A549 (cell line): ENCODE results near the gene TFDP3. TPM values are rescaled to one million over a fixed set of nuclear protein-coding genes. Genes with fewer than 3 reads are reported as not detected.

Source experiments
- ATAC-seq, 2 experiments: fragments of 200-7000 bp in 1 of 2; fragments of >200 bp in 1 of 2; cut with Nextera tagmentation in 1 of 2; cut with Tn5 transposase in 1 of 2; 3 replicates each; pipeline versions ENCODE4 v1.8.0 to v1.9.1; 2018 to 2020; ENCODE audit warnings: mild to moderate bottlenecking in 1 of 2, moderate library complexity in 1 of 2
- CTCF ChIA-PET: fragments of 300-600 bp; sonication (Branson Sonifier 250); formaldehyde crosslinking; extraction: SDS; loops from one replicate; lab custom pipeline; 2021; ENCODE audit warnings: antibody characterized with exemption, inconsistent platforms; lab: Yijun Ruan, JAX
- POLR2A ChIA-PET: fragments of 350-600 bp; formaldehyde crosslinking; extraction: SDS; loops from one replicate; lab custom pipeline; 2021; ENCODE audit warnings: antibody characterized with exemption, inconsistent platforms; lab: Yijun Ruan, JAX
- DNase-seq, 2 experiments: peaks; one replicate each; pipeline versions ENCODE4 v3.0.0 to v3.0.0-alpha.2; 2011 to 2016; ENCODE audit warnings: low read depth in 1 of 2, low spot score in 1 of 2
- FAIRE-seq: peaks from 2 replicates; lab custom pipeline; 2011; peaks lifted over from hg19 to GRCh38; lab: Jason Lieb, UNC
- H3K27ac ChIP-seq, 2 experiments: fragments of >200 bp; sonication (Bioruptor Twin); formaldehyde crosslinking; 3 replicates each; pipeline ENCODE4 v1.5.1; 2016 to 2017
- H3K4me1 ChIP-seq: fragments of >200 bp; sonication (Bioruptor Twin); formaldehyde crosslinking; 3 replicates; pipeline ENCODE4 v1.6.1; 2016
- H3K4me2 ChIP-seq: fragments of >200 bp; sonication (Bioruptor Twin); formaldehyde crosslinking; 3 replicates; pipeline ENCODE4 v1.6.1; 2016
- H3K4me3 ChIP-seq: fragments of >200 bp; sonication (Bioruptor Twin); formaldehyde crosslinking; 3 replicates; pipeline ENCODE4 v1.5.1; 2016
- H3K9me3 ChIP-seq: fragments of >200 bp; sonication (Bioruptor Twin); formaldehyde crosslinking; 3 replicates; pipeline ENCODE4 v1.6.1; 2016
- ATOH8 ChIP-seq: fragments of 250-450 bp; sonication (Bioruptor Pico); IDR thresholded peaks from 2 replicates; pipeline ENCODE4 v1.5.0; 2020; ENCODE audit warnings: low read depth, mild to moderate bottlenecking, moderate library complexity
- BCL3 ChIP-seq: fragments of >200 bp; sonication (Bioruptor Twin); formaldehyde crosslinking; IDR thresholded peaks from 3 replicates; pipeline ENCODE4 v1.6.1; 2016
- CEBPB ChIP-seq, 2 experiments: fragments of >200 bp in 1 of 2; sonication (Bioruptor Twin) in 1 of 2; formaldehyde crosslinking in 1 of 2; IDR thresholded peaks; 2 replicates each; pipeline ENCODE4 v1.6.1; 2012 to 2016
- CTCF ChIP-seq: fragments of >200 bp; sonication (Bioruptor Twin); formaldehyde crosslinking; IDR thresholded peaks from 3 replicates; pipeline ENCODE4 v1.5.1; 2016
- EHF ChIP-seq: fragments of 250-450 bp; sonication (Bioruptor Pico); IDR thresholded peaks from 2 replicates; pipeline ENCODE4 v1.5.0; 2020; ENCODE audit warnings: mild to moderate bottlenecking
- ELK1 ChIP-seq: fragments of 150-350 bp; IDR thresholded peaks from 2 replicates; pipeline ENCODE4 v1.6.1; 2014; ENCODE audit warnings: low read depth, mild to moderate bottlenecking, low read length
- EP300 ChIP-seq, 2 experiments: fragments of >200 bp; sonication (Bioruptor Twin); formaldehyde crosslinking; IDR thresholded peaks; 2 replicates in 1 of 2; 3 replicates in 1 of 2; pipeline ENCODE4 v1.6.1; 2016 to 2017
- FOXS1 ChIP-seq: fragments of 250-450 bp; sonication (Bioruptor Pico); IDR thresholded peaks from 2 replicates; pipeline ENCODE4 v1.5.0; 2020; ENCODE audit warnings: mild to moderate bottlenecking, moderate library complexity
- GATA3 ChIP-seq: IDR thresholded peaks from 2 replicates; pipeline ENCODE4 v1.6.1; 2012; ENCODE audit warnings: borderline replicate concordance
- HES2 ChIP-seq: fragments of >200 bp; sonication (Bioruptor Twin); formaldehyde crosslinking; IDR thresholded peaks from 2 replicates; pipeline ENCODE4 v1.6.1; 2016
- HMGXB4 ChIP-seq: fragments of 250-450 bp; sonication (Bioruptor Pico); IDR thresholded peaks from 2 replicates; pipeline ENCODE4 v1.5.0; 2021; ENCODE audit warnings: mild to moderate bottlenecking, moderate library complexity, borderline replicate concordance
- HOXA7 ChIP-seq: fragments of 250-450 bp; sonication (Bioruptor Pico); IDR thresholded peaks from 2 replicates; pipeline ENCODE4 v1.5.0; 2020; ENCODE audit warnings: mild to moderate bottlenecking, moderate library complexity
- JUNB ChIP-seq: fragments of >200 bp; sonication (Bioruptor Twin); formaldehyde crosslinking; IDR thresholded peaks from 2 replicates; pipeline ENCODE4 v1.6.1; 2016
- KDM1A ChIP-seq: fragments of 200-600 bp; sonication (generic); IDR thresholded peaks from 2 replicates; pipeline ENCODE4 v1.6.1; 2016; ENCODE audit warnings: low read depth, mild to moderate bottlenecking
- MAZ ChIP-seq: fragments of 150-350 bp; IDR thresholded peaks from 2 replicates; pipeline ENCODE4 v1.6.1; 2014; ENCODE audit warnings: antibody characterized with exemption, low read depth, low read length, borderline replicate concordance
- NFE2L2 ChIP-seq: fragments of 150-350 bp; conservative IDR thresholded peaks from 2 replicates; pipeline ENCODE4 v1.6.1; 2014; ENCODE audit warnings: low read length
- NPAS2 ChIP-seq: fragments of 250-450 bp; sonication (Bioruptor Pico); IDR thresholded peaks from 2 replicates; pipeline ENCODE4 v1.8.0; 2022; ENCODE audit warnings: mild to moderate bottlenecking, moderate library complexity, borderline replicate concordance
- POLR2A ChIP-seq: IDR thresholded peaks from 2 replicates; pipeline ENCODE4 v1.6.1; 2012; ENCODE audit warnings: mild to moderate bottlenecking, low read length
- RAD21 ChIP-seq, 2 experiments: fragments of >200 bp in 1 of 2; sonication (Bioruptor Twin) in 1 of 2; formaldehyde crosslinking in 1 of 2; IDR thresholded peaks in 1 of 2; conservative IDR thresholded peaks in 1 of 2; 2 replicates in 1 of 2; 3 replicates in 1 of 2; pipeline ENCODE4 v1.6.1; 2012 to 2018; ENCODE audit warnings: inconsistent platforms in 1 of 2
- RARB ChIP-seq: fragments of 250-450 bp; sonication (Bioruptor Pico); IDR thresholded peaks from 2 replicates; pipeline ENCODE4 v1.8.0; 2021; ENCODE audit warnings: mild to moderate bottlenecking, moderate library complexity
- REST ChIP-seq: fragments of 200-600 bp; sonication (generic); IDR thresholded peaks from 2 replicates; pipeline ENCODE4 v1.6.1; 2016; ENCODE audit warnings: antibody characterized with exemption, mild to moderate bottlenecking, moderate library complexity
- SMC3 ChIP-seq: fragments of >200 bp; sonication (Bioruptor Twin); formaldehyde crosslinking; IDR thresholded peaks from 3 replicates; pipeline ENCODE4 v1.6.1; 2018; ENCODE audit warnings: inconsistent platforms
- SREBF2 ChIP-seq: fragments of 450-650 bp; IDR thresholded peaks from 2 replicates; pipeline ENCODE4 v1.6.1; 2014; ENCODE audit warnings: mild to moderate bottlenecking, moderate library complexity
- TP53 ChIP-seq: fragments of 250-450 bp; sonication (Bioruptor Pico); IDR thresholded peaks from 2 replicates; pipeline ENCODE4 v1.5.0; 2021; ENCODE audit warnings: mild to moderate bottlenecking, moderate library complexity
- polyA plus RNA-seq, 4 experiments: library from polyadenylated mRNA; depleted of rRNA in 3 of 4; stranded (reverse); fragments of >200 nt; fragmentation: RNase III in 1 of 4; extraction: RNeasy Plus Mini Kit Qiagen cat#74134 plus additional on column Dnase treatment in 1 of 4; gene quantifications; 2 replicates in 3 of 4; 3 replicates in 1 of 4; pipeline ENCODE4 v1.2.3, GENCODE V29; 2011 to 2017

The TFDP3 gene
- polyA plus RNA-seq, 2 of the 4 experiments (the other 2 are of a cell fraction) = not detected

GRCh38 chrX:133265331-133265730 lies 47.2 kb upstream of the TFDP3 start (continued):
- no peak for TF ChIP-seq REST
- TF ChIP-seq NPAS2 (CRISPR knock-in tag) = no peak
- TF ChIP-seq RAD21 (conservative IDR thresholded peaks at IDR 0.05 in 1 of 2, IDR thresholded peaks at IDR 0.05 in 1 of 2) = no peak
- TF ChIP-seq CEBPB (IDR thresholded peaks at IDR 0.05) = no peak
- no peak for TF ChIP-seq SMC3
- no peak for TF ChIP-seq HES2
- TF ChIP-seq ELK1 = no peak
- TF ChIP-seq BCL3 = no peak
- no peak for TF ChIP-seq JUNB
- TF ChIP-seq TP53 (CRISPR knock-in tag) = no peak
- TF ChIP-seq, all 56 proteins: peak for 0

GRCh38 chrX:133258481-133258880 lies 40.3 kb upstream of the TFDP3 start:
- H3K4me2 ChIP-seq = no peak overlapping the region
- FAIRE-seq = no peak
- DNase-seq = no peak
- H3K4me3 ChIP-seq = no peak overlapping the region
- no peak overlapping the region for H3K27ac ChIP-seq
- ChIA-PET CTCF (interaction anchor here (0.9 kb wide), 1 partner anchor 10 kb away, joined by 3 read pairs; no protein-coding TSS in a partner anchor), POLR2A (no interaction called here)
- no peaks in the 10 kb centered on the region for H3K9me3 ChIP-seq
- no peak for TF ChIP-seq MAZ
- no peak for TF ChIP-seq GATA3
- TF ChIP-seq HES2 = no peak
- TF ChIP-seq EP300 (IDR thresholded peaks at IDR 0.05) = no peak
- TF ChIP-seq EHF = no peak
- TF ChIP-seq ATOH8 (CRISPR knock-in tag) = no peak
- no peak for TF ChIP-seq NPAS2 (CRISPR knock-in tag)
- TF ChIP-seq HMGXB4 (CRISPR knock-in tag) = no peak
- TF ChIP-seq HOXA7 (CRISPR knock-in tag) = no peak
- no peak for TF ChIP-seq JUNB
- TF ChIP-seq SREBF2 = no peak
- TF ChIP-seq NFE2L2 = no peak
- TF ChIP-seq FOXS1 (CRISPR knock-in tag) = no peak
- TF ChIP-seq POLR2A = no peak
- TF ChIP-seq RARB (CRISPR knock-in tag) = no peak
- TF ChIP-seq CTCF = no peak
- TF ChIP-seq KDM1A = no peak
- TF ChIP-seq RAD21 (conservative IDR thresholded peaks at IDR 0.05 in 1 of 2, IDR thresholded peaks at IDR 0.05 in 1 of 2) = no peak
- no peak for TF ChIP-seq TP53 (CRISPR knock-in tag)
- no peaks in the 10 kb centered on the region for H3K4me1 ChIP-seq
- no peak for ATAC-seq
